Keratinocyte (primary cell): Measurements from ENCODE around the gene KCTD8. TPM values are rescaled to one million over a fixed set of nuclear protein-coding genes. Genes with fewer than 3 reads are reported as not detected.

Source experiments
- DNase-seq: peaks from one replicate; pipeline ENCODE4 v3.0.0-alpha.2; 2011; ENCODE audit warnings: low read depth, missing footprints, low spot score
- FAIRE-seq: peaks from 2 replicates; lab custom pipeline; 2011; peaks lifted over from hg19 to GRCh38; lab: Jason Lieb, UNC
- H2AFZ ChIP-seq: 2 replicates; pipeline ENCODE4 v1.6.0; 2012; ENCODE audit warnings: low read length, control low read depth, inconsistent platforms; ENCODE audit not compliant: control insufficient read depth
- H3K27ac ChIP-seq: 2 replicates; pipeline ENCODE4 v1.5.1; 2011; ENCODE audit warnings: low read length; ENCODE audit not compliant: control insufficient read depth, insufficient read depth
- H3K27me3 ChIP-seq: 3 replicates; pipeline ENCODE4 v1.6.0; 2011; ENCODE audit warnings: low read length; ENCODE audit not compliant: control insufficient read depth, insufficient read depth; ENCODE audit errors: extremely low read depth
- H3K36me3 ChIP-seq, 2 experiments: 2 replicates in 1 of 2; 3 replicates in 1 of 2; pipeline ENCODE4 v1.5.1; 2011; ENCODE audit warnings: low read length in 2 of 2, mild to moderate bottlenecking in 1 of 2; ENCODE audit not compliant: control insufficient read depth in 2 of 2, insufficient read depth in 2 of 2; ENCODE audit errors: extremely low read depth in 1 of 2
- H3K4me1 ChIP-seq: 3 replicates; pipeline ENCODE4 v1.5.1; 2011; ENCODE audit warnings: low read length; ENCODE audit not compliant: control insufficient read depth, insufficient read depth; ENCODE audit errors: extremely low read depth
- H3K4me2 ChIP-seq: 3 replicates; pipeline ENCODE4 v1.6.0; 2011; ENCODE audit warnings: low read depth, low read length; ENCODE audit not compliant: control insufficient read depth, insufficient read depth; ENCODE audit errors: extremely low read depth
- H3K4me3 ChIP-seq, 3 experiments: fragments of 200-600 bp in 1 of 3; sonication (generic) in 1 of 3; 2 replicates in 2 of 3; 3 replicates in 1 of 3; pipeline ENCODE4 v1.5.1; 2011 to 2016; ENCODE audit warnings: low read length in 3 of 3, mild to moderate bottlenecking in 3 of 3, control low read depth in 2 of 3, inconsistent platforms in 1 of 3, low read depth in 1 of 3, mixed read lengths in 1 of 3, mixed run types in 1 of 3, moderate library complexity in 1 of 3; ENCODE audit not compliant: control insufficient read depth in 2 of 3, insufficient read depth in 2 of 3; ENCODE audit errors: extremely low read depth in 1 of 3
- H3K79me2 ChIP-seq: 2 replicates; pipeline ENCODE4 v1.6.0; 2012; ENCODE audit warnings: low read length; ENCODE audit not compliant: control insufficient read depth, insufficient read depth
- H3K9ac ChIP-seq: 3 replicates; pipeline ENCODE4 v1.6.0; 2011; ENCODE audit warnings: low read length; ENCODE audit not compliant: control insufficient read depth, insufficient read depth; ENCODE audit errors: extremely low read depth
- H3K9me1 ChIP-seq: 3 replicates; pipeline ENCODE4 v1.6.0; 2011; ENCODE audit warnings: low read length; ENCODE audit not compliant: control insufficient read depth, insufficient read depth; ENCODE audit errors: extremely low read depth
- H3K9me3 ChIP-seq: 2 replicates; pipeline ENCODE4 v1.5.1; 2012; ENCODE audit warnings: low read depth, low read length; ENCODE audit not compliant: control insufficient read depth
- H4K20me1 ChIP-seq: 3 replicates; pipeline ENCODE4 v1.6.0; 2011; ENCODE audit warnings: low read length; ENCODE audit not compliant: control insufficient read depth, insufficient read depth; ENCODE audit errors: extremely low read depth
- CTCF ChIP-seq, 3 experiments: IDR thresholded peaks in 1 of 3; conservative IDR thresholded peaks in 1 of 3; optimal IDR thresholded peaks in 1 of 3; 2 replicates in 2 of 3; 3 replicates in 1 of 3; pipeline versions ENCODE3 to v1.5.1; 2011; ENCODE audit warnings: low read length in 3 of 3, mild to moderate bottlenecking in 3 of 3, moderate library complexity in 2 of 3, control low read depth in 1 of 3, inconsistent platforms in 1 of 3; ENCODE audit not compliant: insufficient read depth in 2 of 3; ENCODE audit errors: extremely low read depth in 1 of 3
- EZH2 ChIP-seq: IDR thresholded peaks from one replicate; pipeline ENCODE4 v1.6.1; 2012; ENCODE audit warnings: inconsistent platforms, mild to moderate bottlenecking, low read length, moderate library complexity
- dilution Hi-C: fragments of 300-500 bp; cut with MboI; formaldehyde crosslinking; loops from one replicate; pipeline ENCODE4 v1.7.0; 2020; ENCODE audit warnings: low sequenced_read_pairs; ENCODE audit not compliant: extremely low pct_ligation_motif_present
- polyA plus RNA-seq, 5 experiments: library from polyadenylated mRNA; depleted of rRNA in 3 of 5; stranded (reverse) in 3 of 5; stranded (forward) in 1 of 5; unstranded in 1 of 5; fragments of >200 nt; gene quantifications; 1 replicate in 1 of 5; 2 replicates in 3 of 5; 3 replicates in 1 of 5; pipeline versions ENCODE4 v1.2.1 to v1.2.3, GENCODE V29; 2011 to 2012; ENCODE audit warnings: missing spikeins in 2 of 5, low read depth in 1 of 5, low replicate concordance in 1 of 5

KCTD8 gene
- polyA plus RNA-seq, 1 donor (not counting 4 experiments of a cell fraction or from before 2014, with no cell fraction given), result 0.97 TPM

- no peaks in the 10 kb centered on the region for H3K36me3 ChIP-seq
- no peaks in the 10 kb centered on the region for H3K9me3 ChIP-seq
- no peaks in the 10 kb centered on the region for H3K27me3 ChIP-seq
- FAIRE-seq (no peak), DNase-seq (no peak)
- no peaks in the 10 kb centered on the region for H3K79me2 ChIP-seq
- no peak for TF ChIP-seq CTCF (optimal IDR thresholded peaks at IDR 0.05 in 1 of 3, IDR thresholded peaks at IDR 0.05 in 1 of 3, conservative IDR thresholded peaks at IDR 0.05 in 1 of 3; ENCODE audit: extremely low read depth in 1 of 3, insufficient read depth in 2 of 3, low read length in 3 of 3)
- no peak for TF ChIP-seq EZH2
- no peaks in the 10 kb centered on the region for H3K4me1 ChIP-seq
- H3K9me1 ChIP-seq, result no peaks in the 10 kb centered on the region
- dilution Hi-C loops, result no loop called here
- H3K4me3 ChIP-seq, result no peak overlapping the region
- no peak overlapping the region for H3K9ac ChIP-seq
- no peaks in the 10 kb centered on the region for H4K20me1 ChIP-seq
- no peak overlapping the region for H2AFZ ChIP-seq
- no peak overlapping the region for H3K27ac ChIP-seq
- H3K4me2 ChIP-seq, result no peak overlapping the region
Observed at GRCh38 chr4:44279066-44279465, 169.5 kb downstream of the KCTD8 start.

- Histone ChIP-seq H3K27ac (no peak overlapping the region), H3K4me1 (no peaks in the 10 kb centered on the region), H2AFZ (no peak overlapping the region), H3K4me3 (no peak overlapping the region), H3K9ac (no peak overlapping the region), H3K9me3 (no peaks in the 10 kb centered on the region), H3K79me2 (no peaks in the 10 kb centered on the region), H3K27me3 (no peaks in the 10 kb centered on the region), H3K36me3 (no peaks in the 10 kb centered on the region), H3K4me2 (no peak overlapping the region), H3K9me1 (no peaks in the 10 kb centered on the region), H4K20me1 (no peaks in the 10 kb centered on the region)
- TF ChIP-seq CTCF (optimal IDR thresholded peaks at IDR 0.05 in 1 of 3, IDR thresholded peaks at IDR 0.05 in 1 of 3, conservative IDR thresholded peaks at IDR 0.05 in 1 of 3; ENCODE audit: extremely low read depth in 1 of 3, insufficient read depth in 2 of 3, low read length in 3 of 3) (no peak), EZH2 (no peak)
- FAIRE-seq (no peak), DNase-seq (no peak)
- dilution Hi-C loops, result no loop called here
Observed at GRCh38 chr4:44257461-44257860, 191.1 kb downstream of the KCTD8 start.
